KMS-11 (cell line): ENCODE data around the gene DENND11.

ENCODE experiments used
- H2AFZ ChIP-seq: fragments of 200-600 bp; sonication (generic); 2 replicates; pipeline ENCODE4 v1.6.1; 2016; ENCODE audit warnings: antibody characterized with exemption, mixed run types, low read depth
- H3K27ac ChIP-seq: fragments of 200-600 bp; sonication (generic); 2 replicates; pipeline ENCODE4 v1.6.1; 2016; ENCODE audit warnings: mild to moderate bottlenecking, mixed run types
- H3K27me3 ChIP-seq: fragments of 200-600 bp; sonication (generic); 2 replicates; pipeline ENCODE4 v1.6.1; 2017; ENCODE audit warnings: mild to moderate bottlenecking, low read depth, mixed run types, moderate library complexity; ENCODE audit not compliant: insufficient read depth
- H3K36me3 ChIP-seq: fragments of 200-600 bp; sonication (generic); 2 replicates; pipeline ENCODE4 v1.6.1; 2017; ENCODE audit warnings: mild to moderate bottlenecking, mixed run types; ENCODE audit not compliant: insufficient read depth
- H3K4me1 ChIP-seq: fragments of 200-600 bp; sonication (generic); 2 replicates; pipeline ENCODE4 v1.6.1; 2016; ENCODE audit warnings: mild to moderate bottlenecking, low read depth, mixed run types; ENCODE audit not compliant: poor library complexity, severe bottlenecking
- H3K4me2 ChIP-seq: fragments of 200-600 bp; sonication (generic); 2 replicates; pipeline ENCODE4 v1.7.0; 2016; ENCODE audit warnings: mild to moderate bottlenecking, mixed run types
- H3K4me3 ChIP-seq: fragments of 200-600 bp; sonication (generic); IDR thresholded peaks from 2 replicates; pipeline ENCODE4 v1.6.1; 2017; ENCODE audit warnings: low read depth, low read length, mixed read lengths; ENCODE audit not compliant: insufficient read depth
- H3K79me2 ChIP-seq: fragments of 200-600 bp; sonication (generic); 2 replicates; pipeline ENCODE4 v1.6.1; 2016; ENCODE audit warnings: low read depth, mixed run types; ENCODE audit not compliant: insufficient read depth
- H3K9ac ChIP-seq: fragments of 200-600 bp; sonication (generic); 2 replicates; pipeline ENCODE4 v1.6.1; 2016; ENCODE audit warnings: mild to moderate bottlenecking, mixed run types
- H4K20me1 ChIP-seq: fragments of 200-600 bp; sonication (generic); 2 replicates; pipeline ENCODE4 v1.6.1; 2016; ENCODE audit warnings: mild to moderate bottlenecking, mixed run types; ENCODE audit not compliant: insufficient read depth
- CTCF ChIP-seq: fragments of 200-600 bp; sonication (generic); conservative IDR thresholded peaks from 2 replicates; pipeline ENCODE4 v1.6.1; 2017; ENCODE audit warnings: low read depth, mild to moderate bottlenecking, antibody characterized with exemption, low read length, moderate library complexity, mixed read lengths

Gene DENND11

GRCh38 chr7:141702892-141703291 is 926 bp upstream of the DENND11 start:
- Histone ChIP-seq H3K27ac (no peak overlapping the region), H2AFZ (peak overlapping the region; percentile 53; the same call in 1 of the 2 replicates), H3K4me1 (peaks cover 18% of the 10 kb centered on the region), H3K27me3 (no peaks in the 10 kb centered on the region), H4K20me1 (no peaks in the 10 kb centered on the region), H3K4me2 (peak overlapping the region; percentile 83), H3K9ac (no peak overlapping the region), H3K36me3 (no peaks in the 10 kb centered on the region), H3K79me2 (no peaks in the 10 kb centered on the region), H3K4me3 (no peak overlapping the region)
- no peak for TF ChIP-seq CTCF

- H3K79me2 ChIP-seq, result no peaks in the 10 kb centered on the region
- H2AFZ ChIP-seq, result peak overlapping the region; percentile 69
- no peaks in the 10 kb centered on the region for H3K36me3 ChIP-seq
- TF ChIP-seq CTCF, result no peak
- H4K20me1 ChIP-seq, result no peaks in the 10 kb centered on the region
- H3K4me2 ChIP-seq, result peak overlapping the region; percentile 35; the same call in 1 of the 2 replicates
- no peak overlapping the region for H3K4me3 ChIP-seq
- peaks cover 30% of the 10 kb centered on the region for H3K4me1 ChIP-seq
- no peaks in the 10 kb centered on the region for H3K27me3 ChIP-seq
- H3K27ac ChIP-seq, result no peak overlapping the region
- H3K9ac ChIP-seq, result peak overlapping the region; percentile 40; the same call in 1 of the 2 replicates
Observed at GRCh38 chr7:141701489-141702046, 398 bp downstream of the DENND11 start.

GRCh38 chr7:141700848-141701371 is 1.1 kb downstream of the DENND11 start:
- no peaks in the 10 kb centered on the region for H3K79me2 ChIP-seq
- H3K27ac ChIP-seq, result no peak overlapping the region
- no peaks in the 10 kb centered on the region for H4K20me1 ChIP-seq
- H2AFZ ChIP-seq, result no peak overlapping the region; the same call in 1 of the 2 replicates
- H3K4me2 ChIP-seq, result peak overlapping the region; percentile 39
- peaks cover 30% of the 10 kb centered on the region for H3K4me1 ChIP-seq
- no peak overlapping the region for H3K4me3 ChIP-seq
- no peaks in the 10 kb centered on the region for H3K36me3 ChIP-seq
- no peaks in the 10 kb centered on the region for H3K27me3 ChIP-seq
- H3K9ac ChIP-seq, result no peak overlapping the region
- TF ChIP-seq CTCF, result no peak

GRCh38 chr7:141700296-141700847 is 1.6 kb downstream of the DENND11 start:
- H3K79me2 ChIP-seq, result no peaks in the 10 kb centered on the region
- no peaks in the 10 kb centered on the region for H4K20me1 ChIP-seq
- no peaks in the 10 kb centered on the region for H3K27me3 ChIP-seq
- H3K36me3 ChIP-seq, result no peaks in the 10 kb centered on the region
- peaks cover 30% of the 10 kb centered on the region for H3K4me1 ChIP-seq
- H3K9ac ChIP-seq, result no peak overlapping the region
- TF ChIP-seq CTCF, result no peak
- no peak overlapping the region for H3K4me2 ChIP-seq
- no peak overlapping the region for H3K4me3 ChIP-seq
- no peak overlapping the region for H2AFZ ChIP-seq
- H3K27ac ChIP-seq, result no peak overlapping the region
